Activated T-cell treated with anti-CD3 and anti-CD28 coated beads for 48 hours (primary cell): Measurements from ENCODE around the gene OR6C2.
"Not testable (repeated sequence)": the region's sequence is repeated elsewhere in the genome, so short reads cannot be mapped to it uniquely, and the experiment has no call there.

Experiments used
- DNase-seq: peaks from one replicate; pipeline ENCODE4 v3.0.0-alpha.2; 2020; ENCODE audit warnings: low read depth

Gene OR6C2

GRCh38 chr12:55472264-55472663 is 28.4 kb downstream of the OR6C2 start:
- no peak for DNase-seq

- not testable (repeated sequence) for DNase-seq
These were observed 35.3 kb downstream of the OR6C2 start for GRCh38 chr12:55479136-55479535.

DNA sequence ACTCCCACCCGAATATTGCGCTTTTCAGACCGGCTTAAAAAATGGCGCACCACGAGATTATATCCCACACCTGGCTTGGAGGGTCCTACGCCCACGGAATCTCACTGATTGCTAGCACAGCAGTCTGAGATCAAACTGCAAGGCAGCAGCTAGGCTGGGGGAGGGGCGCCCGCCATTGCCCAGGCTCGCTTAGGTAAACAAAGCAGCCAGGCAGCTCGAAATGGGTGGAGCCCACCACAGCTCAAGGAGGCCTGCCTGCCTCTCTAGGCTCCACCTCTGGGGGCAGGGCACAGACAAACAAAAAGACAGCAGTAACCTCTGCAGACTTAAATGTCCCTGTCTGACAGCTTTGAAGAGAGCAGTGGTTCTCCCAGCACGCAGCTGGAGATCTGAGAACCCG is 40.4 kb downstream of the OR6C2 start:
- DNase-seq = not testable (repeated sequence)

DNA sequence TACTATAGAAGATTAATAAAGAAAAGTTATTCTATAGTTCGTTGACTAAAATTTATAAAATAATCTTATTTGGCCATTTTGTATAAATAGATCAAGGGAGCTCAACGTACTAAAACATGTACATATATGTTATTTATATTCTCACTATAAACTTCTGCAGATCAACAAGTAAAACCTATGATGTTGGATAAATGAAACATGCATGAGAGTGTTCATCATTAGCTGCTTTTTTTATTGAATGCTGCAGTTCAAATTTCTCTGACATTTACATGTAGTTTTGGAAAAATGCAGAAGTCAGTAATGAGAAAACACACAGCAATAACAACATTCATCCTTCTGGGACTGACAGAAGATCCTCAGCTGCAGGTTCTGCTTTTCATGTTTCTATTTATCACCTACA is 48.2 kb downstream of the OR6C2 start, which contains the start of gene OR6C68:
Gene OR6C68, plus strand, starts transcription at position 301 of the 400 bp plus-strand sequence. Its CDS starts 0 bp downstream, at position 301.
- no peak for DNase-seq

DNA sequence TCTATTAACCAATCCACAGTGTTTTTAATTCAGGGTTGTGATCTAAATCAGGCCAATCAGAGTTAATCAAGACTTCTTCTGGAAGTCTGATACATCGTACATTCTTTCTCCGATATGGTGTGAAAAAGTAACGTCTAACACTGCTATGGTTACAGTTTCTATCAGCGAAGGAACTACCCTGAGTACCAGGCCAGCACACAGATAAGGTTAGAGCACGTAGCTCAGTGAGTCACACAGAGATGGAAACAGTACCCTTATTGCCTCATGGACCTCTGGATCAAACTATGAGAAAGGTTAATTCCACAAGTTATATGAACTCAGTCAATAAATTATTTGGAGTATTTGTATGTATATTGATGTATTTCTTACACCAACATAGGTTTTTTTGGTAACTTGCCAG is 51.6 kb downstream of the OR6C2 start:
- DNase-seq = no peak

- DNase-seq = no peak
These were observed 55.4 kb downstream of the OR6C2 start for GRCh38 chr12:55499231-55499630.

- DNase-seq = no peak
These were observed 56.0 kb downstream of the OR6C2 start for GRCh38 chr12:55499810-55500252.

DNA sequence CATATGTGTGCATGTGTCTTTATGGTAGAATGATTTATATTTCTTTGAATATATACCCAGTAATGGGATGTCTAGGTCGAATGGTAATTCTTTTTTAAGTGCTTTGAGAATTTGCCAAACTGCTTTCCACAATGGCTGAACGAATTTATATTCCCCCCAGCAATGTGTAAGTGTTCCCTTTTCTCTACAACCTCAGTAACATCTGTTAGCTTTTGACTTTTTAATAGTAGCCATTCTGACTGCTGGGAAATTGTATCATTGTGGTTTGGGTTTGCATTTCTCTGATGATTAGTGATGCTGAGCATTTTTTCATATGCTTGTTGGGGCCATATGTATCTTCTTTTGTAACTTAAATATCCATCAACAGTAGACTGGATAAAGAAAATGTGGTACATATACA is 57.7 kb downstream of the OR6C2 start:
- DNase-seq = no peak
